GM19438 (cell line): ENCODE measurements around the gene PRSS23.

Experiments
- ATAC-seq: cut with Tn5 transposase; IDR thresholded peaks from one replicate; pipeline ENCODE4 v1.9.1; 2021; ENCODE audit warnings: low read depth; ENCODE audit not compliant: unreplicated experiment

PRSS23 gene

DNA sequence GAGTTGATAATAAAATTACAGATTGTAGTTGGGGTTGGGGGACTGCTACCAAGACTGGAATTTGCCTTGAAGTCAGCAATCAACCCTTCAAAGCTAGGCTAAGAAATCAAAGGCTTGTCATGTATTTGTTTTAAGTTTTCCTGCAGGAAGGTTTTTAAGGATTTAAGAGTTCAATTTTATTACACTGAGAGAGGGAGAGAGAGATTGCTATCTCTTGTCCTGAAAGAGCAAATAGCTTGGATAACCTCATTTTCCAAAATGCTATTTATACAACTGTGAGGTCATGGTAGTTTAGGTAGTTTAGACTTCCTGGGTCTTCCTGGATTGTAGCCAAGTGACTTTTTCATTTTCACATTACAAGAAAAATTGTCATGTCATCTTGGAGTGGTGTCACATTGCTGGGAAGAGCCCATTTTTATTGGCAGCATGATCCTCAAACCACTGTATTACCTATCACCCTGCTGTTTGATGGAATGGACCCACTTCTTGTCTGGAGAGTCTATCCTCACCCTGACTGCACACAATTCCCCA is 10.1 kb upstream of the PRSS23 start:
- ATAC-seq: no peak

DNA sequence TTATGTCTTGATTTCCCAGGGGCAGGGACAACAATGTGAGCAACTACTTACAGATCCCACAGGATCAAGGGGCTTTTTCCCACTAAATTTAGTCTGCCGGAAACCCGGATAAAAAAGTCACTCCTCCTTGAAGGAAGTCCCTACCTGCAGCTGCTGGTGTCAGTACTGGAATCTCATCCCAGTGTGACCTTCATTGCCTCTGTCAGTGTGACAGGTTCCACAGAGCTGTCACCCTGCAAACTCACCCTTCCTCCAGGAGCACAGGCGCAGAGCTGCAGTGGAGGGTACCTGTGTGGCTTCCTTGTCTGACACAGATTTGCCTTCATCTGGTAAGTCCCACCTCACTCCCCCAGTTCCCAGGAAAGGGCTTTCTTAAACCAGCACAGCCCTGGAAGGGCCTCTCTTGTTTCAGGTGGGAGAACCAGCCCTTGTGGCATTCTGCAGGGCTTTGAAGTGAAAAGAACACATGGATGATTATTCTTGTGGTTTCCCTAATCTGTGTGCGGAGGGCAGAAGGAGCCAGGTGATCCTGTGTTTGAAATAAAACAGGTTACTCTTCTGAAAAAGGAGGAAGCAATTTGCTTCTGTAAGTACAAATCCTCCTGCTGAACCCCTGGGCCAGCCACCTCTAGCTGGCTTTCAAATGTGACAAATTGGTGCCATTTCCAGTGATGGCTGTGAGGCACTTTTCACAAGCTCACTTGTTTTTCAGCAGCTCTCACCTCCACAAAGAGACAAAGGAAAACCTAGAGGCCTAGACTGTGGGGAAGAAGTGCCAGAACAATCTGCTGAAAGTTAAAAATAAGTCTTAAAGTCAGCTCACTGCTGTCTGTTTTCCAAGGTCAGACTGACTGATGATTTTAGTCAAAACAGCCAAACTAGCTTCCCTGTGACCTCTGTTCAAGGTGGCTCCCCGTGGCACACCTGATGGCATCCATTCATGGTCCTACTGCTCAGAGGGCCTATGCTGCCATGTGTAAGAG is 9.2 kb upstream of the PRSS23 start:
- no peak for ATAC-seq

- no peak for ATAC-seq
Measured at GRCh38 chr11:86792150-86792549, 8.2 kb upstream of the PRSS23 start.

DNA sequence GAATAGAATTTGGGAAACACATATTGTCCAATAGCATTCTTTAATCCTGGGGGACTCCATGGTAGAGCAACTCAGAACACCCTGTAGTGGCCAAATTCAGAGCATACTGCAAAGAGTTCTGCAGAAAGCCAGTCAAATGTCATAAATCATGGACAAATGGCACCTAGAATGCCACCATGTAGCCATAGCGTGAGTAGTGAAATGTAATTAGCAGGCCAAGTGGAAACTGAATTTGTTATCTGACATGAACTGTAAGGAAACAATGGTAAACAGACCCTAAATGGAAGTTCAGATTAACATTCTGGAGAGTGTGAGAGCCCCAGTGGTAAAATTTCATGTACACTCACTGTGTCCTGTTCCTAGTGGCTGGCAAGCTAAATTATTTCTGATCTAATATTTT is 7.0 kb upstream of the PRSS23 start:
- no peak for ATAC-seq

GRCh38 chr11:86795511-86795910 is 4.8 kb upstream of the PRSS23 start:
- no peak for ATAC-seq

- no peak for ATAC-seq
Measured at GRCh38 chr11:86795949-86796348, 4.4 kb upstream of the PRSS23 start.

DNA sequence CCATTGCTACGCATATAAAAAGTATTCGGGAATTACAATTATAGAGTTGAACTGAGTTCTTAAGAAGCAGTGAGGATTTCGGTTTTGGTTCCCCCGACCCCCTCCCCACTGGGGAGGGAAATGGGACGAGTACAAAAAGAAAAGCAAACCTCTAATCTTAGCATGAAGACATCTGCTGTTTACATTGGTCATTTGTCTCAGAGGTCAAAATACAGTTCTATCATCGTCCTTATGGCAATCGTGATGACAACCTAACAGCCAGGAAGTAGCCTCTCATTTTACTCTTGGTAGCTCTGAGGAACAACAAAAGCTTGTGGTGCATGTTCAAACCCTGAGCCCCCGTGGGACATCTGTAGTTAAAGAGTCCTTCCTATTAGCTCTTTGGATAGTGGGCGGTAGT is 3.2 kb upstream of the PRSS23 start:
- no peak for ATAC-seq

DNA sequence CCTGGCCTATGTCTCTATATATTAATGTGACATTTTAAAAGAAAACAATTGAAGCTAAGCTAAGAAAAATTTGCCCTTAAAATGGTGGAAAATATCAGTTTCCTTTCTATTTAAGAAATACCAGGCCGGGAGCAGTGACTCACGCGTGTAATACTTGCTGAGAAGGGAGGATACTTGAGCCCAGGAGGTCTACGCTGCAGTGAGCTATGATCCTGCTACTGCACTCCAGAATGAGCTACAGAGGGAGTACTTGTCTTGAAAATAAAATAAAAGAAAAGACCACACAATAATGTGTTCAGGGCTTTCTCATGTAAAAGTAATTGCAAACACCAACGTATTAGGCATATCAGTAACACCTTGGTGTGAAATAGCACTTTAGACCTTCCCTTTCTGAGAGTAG is 1.4 kb upstream of the PRSS23 start:
- ATAC-seq: no peak

DNA sequence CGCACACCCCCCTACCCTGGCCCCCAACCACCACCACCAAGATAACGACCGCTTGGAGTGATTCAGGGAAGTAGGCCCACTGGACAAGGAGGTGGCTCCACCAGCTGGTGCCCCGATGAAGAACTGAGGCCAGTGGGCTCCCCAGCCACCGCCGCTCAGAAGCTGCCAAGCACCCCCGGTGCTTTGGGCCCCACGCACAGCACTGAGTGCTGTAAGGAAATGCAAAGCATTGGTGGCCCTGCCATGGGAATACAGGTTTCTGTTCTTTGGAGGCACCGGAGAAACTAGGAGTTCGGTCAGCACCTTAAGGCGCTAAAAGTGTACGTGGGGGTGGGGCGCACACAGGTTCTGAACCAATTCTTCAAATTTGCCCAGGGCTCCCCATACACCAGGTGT is 664 bp upstream of the PRSS23 start:
- ATAC-seq: no peak

DNA sequence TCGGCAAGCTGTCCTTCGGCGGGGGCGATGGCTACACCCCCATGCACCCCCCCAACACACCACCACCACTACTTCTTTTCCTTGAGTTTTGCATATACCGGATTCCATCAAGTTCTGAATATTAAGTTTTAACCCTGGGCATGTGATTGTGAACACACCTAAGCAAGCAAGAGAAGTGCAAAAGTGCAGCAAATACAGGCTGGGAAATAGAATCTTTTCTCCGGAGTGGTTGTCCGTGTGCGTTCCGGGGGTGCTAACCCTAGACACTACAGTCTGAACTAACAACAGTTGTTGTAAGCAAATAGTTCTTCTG is 574 bp downstream of the PRSS23 start:
- ATAC-seq: no peak

DNA sequence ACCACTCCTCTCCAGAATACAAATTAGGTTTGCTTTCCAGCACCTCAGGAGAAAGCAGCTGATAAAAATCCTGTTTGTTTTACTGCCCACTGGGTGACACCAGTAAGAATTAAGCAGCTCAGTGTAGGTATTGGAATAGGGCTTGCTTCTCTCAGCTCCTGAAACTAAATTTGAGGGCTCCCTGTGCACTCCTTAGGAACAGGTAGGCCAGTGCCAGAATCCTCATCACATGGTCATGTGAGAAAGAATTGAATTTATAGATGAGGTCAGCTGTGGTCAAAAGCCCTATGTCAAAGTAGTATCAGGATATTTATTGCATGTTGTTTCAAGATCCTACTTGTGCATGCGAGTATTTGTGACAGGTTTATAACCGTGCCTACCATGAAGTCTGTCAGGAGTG is 1.0 kb downstream of the PRSS23 start:
- no peak for ATAC-seq

DNA sequence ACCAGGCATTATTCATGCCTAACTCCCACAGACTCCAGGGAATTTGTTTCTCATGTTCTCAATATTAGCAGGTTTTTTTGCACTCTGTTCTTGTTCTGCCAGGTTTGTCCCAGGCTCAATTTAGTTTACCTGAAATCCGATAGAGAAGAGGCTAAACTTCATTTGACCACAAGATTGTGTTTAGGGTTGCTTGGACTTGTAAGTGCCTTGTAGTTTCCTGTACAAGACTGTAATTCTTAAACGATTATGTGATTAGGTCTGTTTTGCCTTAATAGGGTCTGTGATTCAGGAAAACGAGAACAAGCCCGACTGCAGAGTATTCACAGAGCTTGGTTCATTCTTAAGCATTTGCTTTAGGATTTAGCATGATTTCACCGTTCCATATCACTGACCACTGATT is 1.8 kb downstream of the PRSS23 start:
- ATAC-seq: no peak

- no peak for ATAC-seq
Measured at GRCh38 chr11:86802601-86803051, 2.3 kb downstream of the PRSS23 start.

DNA sequence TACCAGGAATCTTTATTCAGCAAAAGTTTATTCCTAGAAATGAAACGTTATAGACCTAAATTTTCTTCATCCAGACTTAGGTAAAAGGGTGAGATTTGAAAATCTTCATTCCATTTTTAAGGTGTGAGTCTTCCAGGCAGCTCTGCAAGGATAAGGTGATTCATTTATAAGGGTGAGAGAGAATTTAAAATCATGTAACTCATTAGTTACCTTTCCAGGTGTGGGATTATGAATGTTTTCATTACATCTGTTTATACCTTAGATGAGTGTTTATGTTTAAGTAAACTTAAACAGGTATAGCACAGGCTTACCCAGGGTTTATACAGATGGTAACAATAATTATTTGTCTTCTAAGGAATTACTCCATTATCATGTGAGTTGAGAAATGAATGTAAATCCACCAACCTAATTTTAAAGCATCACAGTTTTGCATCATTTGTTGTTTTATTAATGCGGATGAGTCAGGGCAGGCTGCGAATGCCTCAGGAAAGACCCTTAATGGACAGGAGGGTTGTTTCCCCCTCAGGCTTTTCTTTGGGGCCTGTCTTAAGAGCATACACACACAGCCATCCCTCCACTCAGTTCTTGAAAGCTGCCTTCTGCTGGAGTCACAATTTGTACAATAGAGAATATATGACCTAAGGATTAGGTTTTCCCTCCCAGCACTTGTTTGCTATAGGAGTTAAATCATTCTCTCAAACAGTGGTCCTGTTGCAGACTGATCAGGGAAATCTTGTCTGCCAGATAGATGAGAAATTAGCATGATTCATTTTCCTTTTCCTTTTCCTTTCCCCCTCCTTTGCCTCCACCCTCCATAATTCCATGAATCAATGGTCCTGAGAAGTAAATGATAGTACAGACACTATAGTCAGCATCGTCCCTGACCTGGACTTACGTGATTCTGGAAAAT is 3.0 kb downstream of the PRSS23 start:
- ATAC-seq: no peak

DNA sequence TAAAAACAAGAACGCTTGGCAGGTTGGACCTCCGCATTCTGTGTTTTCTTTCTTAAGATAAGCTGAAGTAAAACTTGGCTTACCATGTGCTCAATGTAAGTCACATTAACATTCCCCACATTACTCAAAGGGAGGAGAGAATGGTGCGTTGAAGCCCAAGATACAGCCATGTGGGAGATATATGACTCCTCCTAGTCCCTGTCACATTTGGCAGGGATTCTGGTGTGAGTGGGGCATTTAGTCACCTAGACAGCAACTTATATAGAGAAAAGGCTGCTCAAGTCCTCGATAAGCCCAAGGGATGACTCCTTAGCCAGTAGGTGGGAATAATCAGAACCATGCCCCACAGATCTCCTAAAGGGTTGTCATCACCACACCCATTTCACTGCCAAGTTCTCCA is 4.6 kb downstream of the PRSS23 start:
- ATAC-seq: no peak

- ATAC-seq: no peak
Measured at GRCh38 chr11:86805873-86806310, 5.5 kb downstream of the PRSS23 start.

- no peak for ATAC-seq
Measured at GRCh38 chr11:86806903-86807302, 6.6 kb downstream of the PRSS23 start.

DNA sequence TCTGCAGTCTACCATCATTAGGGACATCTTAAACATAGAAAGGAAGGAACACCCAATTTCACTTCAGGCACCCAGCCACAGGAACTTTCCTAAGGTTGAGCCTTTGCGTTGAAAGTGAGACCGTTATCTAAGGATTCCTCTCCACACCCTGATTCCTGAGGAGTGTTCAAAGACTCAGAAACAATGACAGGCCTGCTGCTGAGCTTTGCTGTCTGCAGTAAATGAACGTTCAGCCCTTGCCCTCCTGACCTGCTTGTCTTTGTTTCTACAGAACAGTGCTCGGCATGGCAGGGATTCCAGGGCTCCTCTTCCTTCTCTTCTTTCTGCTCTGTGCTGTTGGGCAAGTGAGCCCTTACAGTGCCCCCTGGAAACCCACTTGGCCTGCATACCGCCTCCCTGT is 7.0 kb downstream of the PRSS23 start:
- no peak for ATAC-seq

DNA sequence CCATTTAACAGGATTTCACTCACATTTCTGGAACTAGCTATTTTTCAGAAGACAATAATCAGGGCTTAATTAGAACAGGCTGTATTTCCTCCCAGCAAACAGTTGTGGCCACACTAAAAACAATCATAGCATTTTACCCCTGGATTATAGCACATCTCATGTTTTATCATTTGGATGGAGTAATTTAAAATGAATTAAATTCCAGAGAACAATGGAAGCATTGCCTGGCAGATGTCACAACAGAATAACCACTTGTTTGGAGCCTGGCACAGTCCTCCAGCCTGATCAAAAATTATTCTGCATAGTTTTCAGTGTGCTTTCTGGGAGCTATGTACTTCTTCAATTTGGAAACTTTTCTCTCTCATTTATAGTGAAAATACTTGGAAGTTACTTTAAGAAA is 9.2 kb downstream of the PRSS23 start:
- ATAC-seq: no peak

GRCh38 chr11:86810288-86810687 is 9.9 kb downstream of the PRSS23 start:
- no peak for ATAC-seq

- no peak for ATAC-seq
Measured at GRCh38 chr11:86811637-86812321, 11.4 kb downstream of the PRSS23 start.
